Thoracic aorta (tissue), 2 donors: Measurements from ENCODE around the gene TMA16. TPM values are rescaled to one million over a fixed set of nuclear protein-coding genes. Genes with fewer than 3 reads are reported as not detected.
"Not testable (repeated sequence)": the region's sequence is repeated elsewhere in the genome, so short reads cannot be mapped to it uniquely, and the experiment has no call there.

Experiments used
- ATAC-seq: fragments of 150-250 bp; one replicate; pipeline ENCODE4 v1.8.0; 2017; ENCODE audit warnings: low read depth; ENCODE audit not compliant: insufficient number of reproducible peaks, low FRiP score
- DNase-seq: peaks from one replicate; pipeline ENCODE4 v3.0.0-alpha.2; 2020; ENCODE audit warnings: low spot score
- H3K27ac ChIP-seq, 2 donors: fragments of 200-600 bp; sonication (generic); 1 replicate in 1 of 2; 2 replicates in 1 of 2; pipeline ENCODE4 v1.5.1; 2016; ENCODE audit warnings: mild to moderate bottlenecking in 2 of 2, moderate library complexity in 2 of 2
- H3K27me3 ChIP-seq: fragments of 200-600 bp; sonication (generic); replicated peaks from 2 replicates; pipeline ENCODE4 v1.6.0; 2016; ENCODE audit warnings: mild to moderate bottlenecking; ENCODE audit not compliant: insufficient read depth
- H3K36me3 ChIP-seq: fragments of 200-600 bp; sonication (generic); one replicate; pipeline ENCODE4 v1.5.1; 2016
- H3K4me1 ChIP-seq, 2 donors: fragments of 200-600 bp; sonication (generic); 1 replicate in 1 of 2; 2 replicates in 1 of 2; pipeline versions ENCODE4 v1.5.1 to v1.6.0; 2016; ENCODE audit warnings: low read depth in 2 of 2, mild to moderate bottlenecking in 1 of 2; ENCODE audit not compliant: control insufficient read depth in 1 of 2
- H3K4me3 ChIP-seq: fragments of 200-600 bp; sonication (generic); 2 replicates; pipeline ENCODE4 v1.5.1; 2016; ENCODE audit warnings: mild to moderate bottlenecking
- H3K9me3 ChIP-seq: fragments of 200-600 bp; sonication (generic); 2 replicates; pipeline ENCODE4 v1.5.1; 2016
- total RNA-seq, 2 donors: library from RNA; depleted of rRNA; stranded (reverse); fragments of >200 nt; gene quantifications; one replicate each; pipeline versions ENCODE4 v1.1.0 to v1.2.3, GENCODE V29; 2016
- TF ChIP-seq, protein P1 (sequence below): fragments of 200-600 bp; sonication (generic); IDR thresholded peaks from one replicate; pipeline ENCODE4 v1.5.1; 2019; ENCODE audit warnings: antibody characterized with exemption

The TMA16 gene
- total RNA-seq, 2 donors from 2014 or later, result 13.7 to 36.5 TPM

DNA sequence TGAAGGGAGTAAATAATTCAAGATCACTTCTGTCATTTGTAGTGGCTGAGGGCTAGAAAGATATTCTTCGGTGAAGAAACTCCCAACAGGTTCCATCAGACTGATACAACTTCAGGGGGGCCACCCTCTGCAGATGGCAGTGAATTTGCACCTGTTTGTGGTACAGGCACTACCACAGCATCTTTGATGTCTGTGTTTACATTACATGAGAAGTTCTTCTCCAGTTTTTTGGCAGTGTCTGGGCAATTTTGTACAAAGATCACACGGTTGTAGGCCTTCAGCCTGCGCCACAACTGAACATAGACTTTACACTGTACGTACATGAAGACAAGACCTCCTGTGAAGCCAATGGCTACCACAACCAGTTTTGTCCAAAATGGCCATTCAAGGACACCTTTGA is 34.2 kb downstream of the TMA16 start:
- Histone ChIP-seq H3K9me3 (no peaks in the 10 kb centered on the region), H3K27me3 (no peaks in the 10 kb centered on the region), H3K4me1 (no peaks in the 10 kb centered on the region), H3K27ac (no peak overlapping the region), H3K4me3 (no peak overlapping the region), H3K36me3 (peaks cover 8% of the 10 kb centered on the region)
- DNase-seq (no peak), ATAC-seq (no peak)
- TF ChIP-seq, protein P1, sequence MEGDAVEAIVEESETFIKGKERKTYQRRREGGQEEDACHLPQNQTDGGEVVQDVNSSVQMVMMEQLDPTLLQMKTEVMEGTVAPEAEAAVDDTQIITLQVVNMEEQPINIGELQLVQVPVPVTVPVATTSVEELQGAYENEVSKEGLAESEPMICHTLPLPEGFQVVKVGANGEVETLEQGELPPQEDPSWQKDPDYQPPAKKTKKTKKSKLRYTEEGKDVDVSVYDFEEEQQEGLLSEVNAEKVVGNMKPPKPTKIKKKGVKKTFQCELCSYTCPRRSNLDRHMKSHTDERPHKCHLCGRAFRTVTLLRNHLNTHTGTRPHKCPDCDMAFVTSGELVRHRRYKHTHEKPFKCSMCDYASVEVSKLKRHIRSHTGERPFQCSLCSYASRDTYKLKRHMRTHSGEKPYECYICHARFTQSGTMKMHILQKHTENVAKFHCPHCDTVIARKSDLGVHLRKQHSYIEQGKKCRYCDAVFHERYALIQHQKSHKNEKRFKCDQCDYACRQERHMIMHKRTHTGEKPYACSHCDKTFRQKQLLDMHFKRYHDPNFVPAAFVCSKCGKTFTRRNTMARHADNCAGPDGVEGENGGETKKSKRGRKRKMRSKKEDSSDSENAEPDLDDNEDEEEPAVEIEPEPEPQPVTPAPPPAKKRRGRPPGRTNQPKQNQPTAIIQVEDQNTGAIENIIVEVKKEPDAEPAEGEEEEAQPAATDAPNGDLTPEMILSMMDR, result no peak

DNA sequence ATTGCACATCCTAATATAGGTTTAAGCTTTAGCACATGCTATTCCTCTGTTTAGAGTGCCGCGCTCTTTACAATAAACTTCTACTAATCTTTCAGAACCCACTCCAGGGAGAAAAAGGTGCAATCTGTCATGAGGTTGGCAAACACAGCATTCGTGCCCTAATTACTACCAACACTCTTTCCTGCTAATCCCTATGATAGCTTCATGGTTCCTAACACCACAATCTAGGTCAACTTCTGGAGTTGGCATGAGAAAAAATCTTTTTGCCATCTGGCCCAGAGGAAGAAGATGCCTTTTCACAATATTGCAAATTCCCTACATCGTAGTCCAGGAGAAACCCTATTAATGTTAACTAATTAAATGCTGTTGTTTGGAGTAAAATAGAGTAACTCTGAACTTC is 39.6 kb downstream of the TMA16 start:
- DNase-seq (no peak), ATAC-seq (no peak)
- TF ChIP-seq, protein P1, result no peak

DNA sequence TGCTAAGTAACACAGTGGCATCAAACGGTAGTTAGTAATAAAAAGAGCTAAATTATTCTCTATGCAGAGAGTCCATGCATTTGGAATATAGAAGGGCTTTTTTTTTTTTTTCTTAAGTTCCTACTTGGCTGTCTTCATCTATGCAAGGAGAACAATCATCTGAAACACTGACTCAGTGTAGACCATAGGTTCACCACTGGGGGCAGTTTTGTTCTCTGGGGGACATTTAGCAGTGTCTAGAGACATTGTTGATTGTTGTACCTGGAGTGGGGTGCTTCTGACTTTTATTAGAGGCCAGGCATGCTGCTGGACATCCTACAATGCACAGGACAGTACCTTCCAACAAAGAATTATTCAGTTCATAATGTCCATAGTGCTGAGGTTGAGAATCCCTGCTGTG is 41.2 kb downstream of the TMA16 start:
- no peak for DNase-seq
- no peak for ATAC-seq
- H3K4me1 ChIP-seq, result peaks cover 1 to 2% of the 10 kb centered on the region in 2 donors
- H3K4me3 ChIP-seq, result no peak overlapping the region
- no peak overlapping the region for H3K27ac ChIP-seq
- TF ChIP-seq, protein P1, result no peak
- H3K27me3 ChIP-seq, result no peaks in the 10 kb centered on the region
- no peaks in the 10 kb centered on the region for H3K9me3 ChIP-seq
- no peaks in the 10 kb centered on the region for H3K36me3 ChIP-seq

More for the DNA sequence above, 39.6 kb downstream of the TMA16 start:
- Histone ChIP-seq H3K36me3 (no peaks in the 10 kb centered on the region), H3K27me3 (no peaks in the 10 kb centered on the region), H3K27ac (no peak overlapping the region), H3K4me3 (no peak overlapping the region), H3K4me1 (no peaks in the 10 kb centered on the region), H3K9me3 (no peaks in the 10 kb centered on the region)

- Histone ChIP-seq H3K4me3 (no peak overlapping the region), H3K36me3 (no peaks in the 10 kb centered on the region), H3K9me3 (no peaks in the 10 kb centered on the region), H3K4me1 (peaks cover 3 to 7% of the 10 kb centered on the region in 2 donors), H3K27ac (no peak overlapping the region), H3K27me3 (no peaks in the 10 kb centered on the region)
- DNase-seq (no peak), ATAC-seq (no peak)
- TF ChIP-seq, protein P1, result no peak
Measured at GRCh38 chr4:163536091-163536490, 41.6 kb downstream of the TMA16 start.

DNA sequence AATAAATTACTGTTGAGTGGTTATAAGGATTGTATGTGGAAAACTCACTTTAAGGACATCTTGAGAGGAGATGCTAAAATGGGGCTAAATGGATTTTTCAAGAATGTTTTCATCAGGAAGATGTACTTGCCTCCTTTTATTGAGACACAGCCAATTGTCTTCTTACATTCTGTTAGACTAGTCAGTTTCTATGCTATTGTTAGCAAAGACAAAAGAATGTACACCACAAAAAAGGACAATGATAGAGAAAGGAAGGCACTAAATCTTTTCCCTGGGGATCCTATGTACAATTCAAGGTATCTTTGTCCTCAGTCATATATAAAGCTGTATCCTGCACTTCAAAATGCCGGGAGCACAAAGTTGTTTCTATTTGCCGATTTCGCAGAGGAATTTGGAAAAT is 42.6 kb downstream of the TMA16 start:
- Histone ChIP-seq H3K4me1 (peaks cover 5 to 8% of the 10 kb centered on the region in 2 donors), H3K4me3 (no peak overlapping the region), H3K27me3 (no peaks in the 10 kb centered on the region), H3K27ac (no peak overlapping the region), H3K9me3 (no peaks in the 10 kb centered on the region), H3K36me3 (no peaks in the 10 kb centered on the region)
- TF ChIP-seq, protein P1, result no peak
- ATAC-seq, result no peak
- no peak for DNase-seq

GRCh38 chr4:163538820-163539219 is 44.3 kb downstream of the TMA16 start:
- H3K4me1 ChIP-seq, H3K4me3 ChIP-seq, DNase-seq, H3K36me3 ChIP-seq, H3K27me3 ChIP-seq, H3K9me3 ChIP-seq, ATAC-seq, H3K27ac ChIP-seq: not testable (repeated sequence)
